Raji (cell line): ENCODE results near the gene PFKFB1.

ENCODE experiments used
- POLR2A ChIP-seq: IDR thresholded peaks from 2 replicates; pipeline ENCODE4 v1.6.1; 2011; ENCODE audit warnings: low read depth, low read length, control low read depth; ENCODE audit not compliant: insufficient read depth

The PFKFB1 gene

DNA sequence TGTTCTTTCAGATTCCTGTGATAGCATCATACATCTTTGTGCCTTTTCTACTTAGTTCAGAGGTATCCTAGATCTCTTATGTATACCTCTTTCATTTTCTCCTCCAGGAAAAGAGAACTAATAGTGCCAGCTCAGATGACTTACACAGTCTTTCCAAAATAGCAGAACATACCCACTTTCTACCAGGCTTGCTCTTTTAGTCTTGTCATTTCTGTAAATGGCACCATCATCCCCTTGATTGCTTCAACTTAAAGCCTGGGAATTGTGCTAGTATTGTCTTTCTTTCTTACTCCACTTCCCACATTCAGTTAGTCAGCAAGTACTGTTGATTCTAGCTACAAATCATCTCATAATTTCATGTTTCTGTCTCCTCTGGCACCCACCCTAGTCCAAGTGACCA is 11.3 kb upstream of the PFKFB1 start:
- no peak for TF ChIP-seq POLR2A

DNA sequence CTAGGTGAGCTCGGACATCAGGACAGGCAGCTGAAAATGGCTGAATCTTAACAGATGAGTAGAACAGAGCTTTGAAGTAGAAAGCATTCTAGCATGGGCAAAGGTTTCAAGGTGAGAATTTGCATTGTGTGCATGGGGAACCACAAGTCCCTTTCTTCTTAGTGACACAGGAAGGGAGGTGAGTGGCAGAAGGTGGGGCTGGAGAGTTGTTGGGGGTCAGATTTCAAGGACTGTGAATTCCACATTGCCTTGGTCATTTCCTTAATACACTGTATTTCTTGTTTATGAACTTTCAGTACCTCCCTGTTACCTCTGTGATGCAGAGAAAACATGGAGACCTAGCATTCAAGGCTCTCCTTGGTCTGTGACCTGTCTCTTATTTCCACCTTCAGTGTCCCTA is 10.2 kb upstream of the PFKFB1 start:
- no peak for TF ChIP-seq POLR2A

DNA sequence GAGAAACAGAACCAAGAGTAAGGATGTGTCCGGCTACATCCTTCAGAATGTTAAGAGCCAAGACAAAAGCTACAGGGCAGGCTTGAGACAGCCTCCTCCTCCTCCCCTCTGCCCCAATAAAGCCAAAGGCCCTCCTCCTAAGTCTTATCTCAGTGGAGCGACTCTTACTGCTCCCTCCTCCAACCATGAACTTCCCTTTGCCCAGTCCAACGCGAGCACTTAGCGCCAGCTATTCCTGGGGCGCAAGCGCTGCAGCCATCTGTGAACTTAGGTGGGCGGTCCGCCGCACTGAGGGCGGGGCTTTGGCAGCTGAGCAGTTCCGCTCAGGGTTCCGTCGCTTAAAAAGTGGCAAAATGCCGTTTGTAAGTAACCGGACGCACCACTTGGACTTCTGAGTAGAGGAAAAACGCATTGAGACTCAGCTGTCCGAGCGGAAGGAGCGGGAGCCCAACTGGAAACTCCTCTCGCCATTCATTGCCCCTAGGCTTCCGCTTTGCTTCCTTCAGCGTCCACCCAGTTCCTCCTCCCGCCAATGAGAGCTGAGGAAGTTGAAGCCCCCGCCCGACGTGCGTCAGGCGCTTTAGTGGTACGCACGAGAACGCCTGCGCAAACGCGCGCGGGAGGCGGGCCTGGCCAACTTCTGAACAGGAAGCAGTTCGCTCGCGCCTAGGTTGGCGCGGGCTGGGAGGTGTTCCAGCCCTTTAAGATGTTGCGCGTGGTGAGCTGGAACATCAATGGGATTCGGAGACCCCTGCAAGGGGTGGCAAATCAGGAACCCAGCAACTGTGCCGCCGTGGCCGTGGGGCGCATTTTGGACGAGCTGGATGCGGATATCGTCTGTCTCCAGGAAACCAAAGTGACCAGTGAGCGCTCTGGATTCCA is 6.0 kb upstream of the PFKFB1 start, which contains the start of gene APEX2:
Gene APEX2 (plus strand): TSS at position 647 of the 882 bp plus-strand sequence. CDS start 60 bp downstream, at position 707.
- TF ChIP-seq POLR2A: peak; percentile 91

DNA sequence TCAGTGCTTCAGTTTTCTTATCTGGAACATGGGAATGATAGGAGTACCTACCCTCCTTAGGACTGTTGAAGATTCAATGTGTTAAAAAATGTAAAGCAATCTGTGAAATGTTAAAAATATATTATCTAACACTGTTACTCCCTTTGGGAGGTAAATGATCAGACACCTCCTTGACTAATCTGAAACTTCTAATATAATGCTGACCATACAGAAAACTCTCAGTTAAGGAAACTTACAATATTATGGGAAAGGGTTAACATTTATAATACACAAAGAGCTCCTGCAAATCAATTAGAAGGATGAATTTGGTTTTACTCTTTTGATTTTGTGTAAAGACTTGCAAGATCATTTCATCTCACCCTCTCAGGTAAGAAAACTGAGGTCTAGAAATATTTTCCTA is 1.6 kb upstream of the PFKFB1 start:
- TF ChIP-seq POLR2A: no peak

DNA sequence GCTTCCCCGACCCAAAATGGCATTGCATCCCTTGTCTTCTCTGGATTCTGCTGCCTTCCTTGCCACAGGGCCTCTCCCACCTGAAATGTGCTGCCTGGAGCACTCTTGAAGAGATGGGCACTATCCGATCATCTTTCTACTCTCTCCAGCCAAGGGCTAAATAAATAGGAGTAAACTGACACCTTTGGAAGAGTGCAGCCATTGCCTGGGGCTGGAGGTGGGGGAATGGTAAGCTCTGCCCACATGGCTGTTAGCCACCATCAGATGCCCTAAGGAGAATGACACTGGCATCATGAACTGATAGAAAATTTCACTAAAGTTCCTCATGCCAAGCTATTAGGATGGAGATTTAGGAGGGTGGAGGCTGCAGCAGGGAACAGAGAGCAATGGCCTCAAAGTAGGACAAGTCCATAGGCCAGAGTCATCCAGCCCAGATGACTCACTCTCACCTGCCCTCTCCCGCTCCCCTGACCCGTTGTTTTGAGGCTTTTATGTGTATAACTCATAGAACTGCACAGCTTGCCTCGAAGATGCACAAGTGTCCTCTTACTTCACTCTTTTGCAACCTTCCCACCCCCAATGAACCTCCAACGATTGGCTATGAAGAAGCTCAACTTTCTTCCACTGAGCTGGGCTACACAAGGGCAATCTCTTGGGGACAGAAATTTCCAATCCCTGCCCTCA is 822 bp upstream of the PFKFB1 start:
- TF ChIP-seq POLR2A: no peak

DNA sequence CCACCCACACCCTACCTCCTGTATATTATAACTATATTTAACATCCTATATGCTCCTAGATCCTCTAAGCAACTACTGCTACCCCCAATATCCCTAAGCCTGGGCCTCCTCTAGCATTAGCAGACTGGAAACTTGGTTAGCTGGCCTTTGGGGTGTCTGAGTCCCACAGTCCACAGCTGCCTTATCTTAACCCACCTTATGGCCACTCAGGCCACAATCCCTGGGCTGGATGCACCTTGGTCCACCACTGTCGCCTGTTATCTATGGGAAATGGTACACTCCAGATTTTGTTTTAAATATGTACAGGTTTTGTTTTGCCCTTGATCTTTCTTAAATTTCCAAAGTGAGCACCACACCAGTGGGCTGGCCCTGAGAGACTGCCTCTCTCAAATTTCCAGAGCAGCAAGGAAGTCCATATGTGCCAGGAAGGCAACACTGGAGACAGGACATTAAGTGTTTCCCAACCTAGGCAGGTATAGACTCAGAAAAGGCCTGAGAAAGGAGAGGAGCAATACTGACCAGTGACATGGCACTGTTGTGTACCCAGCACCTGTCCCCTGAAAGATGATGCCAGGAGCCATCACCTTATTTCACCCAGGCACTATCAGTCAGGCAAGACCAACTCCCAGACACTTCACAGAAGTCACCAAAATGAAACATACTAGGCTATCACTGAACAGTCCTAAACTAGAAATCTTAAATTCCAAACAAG is 921 bp downstream of the PFKFB1 start:
- TF ChIP-seq POLR2A: no peak

DNA sequence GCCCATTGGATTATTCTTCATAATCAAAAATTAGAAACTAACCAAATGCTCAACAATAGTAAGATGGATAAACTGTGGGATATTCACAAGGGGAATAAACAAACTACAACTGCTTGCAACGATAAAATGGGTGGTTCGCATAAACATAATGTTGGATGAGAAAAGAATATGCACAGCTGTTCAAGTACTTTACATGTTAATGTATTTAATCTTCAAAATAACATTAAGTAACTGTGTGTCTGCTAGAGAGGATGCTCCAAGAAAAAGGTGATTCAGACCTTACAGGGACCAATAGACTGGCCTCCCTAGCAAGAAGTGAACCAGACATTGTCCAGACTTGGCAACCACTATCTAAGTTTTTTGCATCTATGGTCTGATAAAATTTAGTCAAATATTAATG is 2.3 kb downstream of the PFKFB1 start:
- TF ChIP-seq POLR2A: no peak

DNA sequence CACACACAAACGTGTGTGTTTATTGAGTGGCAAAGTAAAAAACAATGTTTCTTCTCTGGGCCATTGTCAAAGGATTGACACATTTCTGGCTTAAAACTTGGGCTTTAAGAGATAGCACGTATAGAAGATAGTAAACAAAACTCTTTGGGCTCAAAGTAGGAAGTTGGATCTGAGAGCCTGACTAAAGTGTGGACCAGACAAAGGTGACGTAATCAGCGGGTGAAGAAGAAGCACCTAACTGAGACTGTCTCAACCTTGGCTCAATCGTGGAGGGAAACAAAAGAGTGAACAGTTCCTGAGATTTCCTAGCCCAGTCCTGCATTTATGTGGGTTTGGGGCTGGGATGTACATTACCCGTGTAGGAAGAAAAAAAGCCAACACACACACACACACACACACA is 13.7 kb downstream of the PFKFB1 start:
- no peak for TF ChIP-seq POLR2A

DNA sequence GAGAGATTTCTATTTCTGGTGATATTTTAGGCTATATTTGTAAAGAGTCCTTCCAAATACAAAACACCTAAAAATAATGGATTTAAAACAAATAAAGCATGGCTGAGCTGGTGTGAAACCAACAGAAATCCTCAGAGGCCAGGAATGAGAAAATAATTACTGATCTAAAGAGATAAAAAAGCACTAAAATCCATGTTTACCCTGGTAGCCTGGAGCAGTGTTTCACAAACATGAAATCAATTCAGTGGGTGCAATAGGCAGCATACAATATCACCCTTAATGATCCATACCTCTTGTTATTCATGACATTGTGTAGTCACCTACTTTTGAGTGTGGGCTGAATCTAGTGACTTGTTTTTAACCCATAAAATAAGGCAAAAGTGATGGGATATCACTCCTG is 14.6 kb downstream of the PFKFB1 start:
- no peak for TF ChIP-seq POLR2A

DNA sequence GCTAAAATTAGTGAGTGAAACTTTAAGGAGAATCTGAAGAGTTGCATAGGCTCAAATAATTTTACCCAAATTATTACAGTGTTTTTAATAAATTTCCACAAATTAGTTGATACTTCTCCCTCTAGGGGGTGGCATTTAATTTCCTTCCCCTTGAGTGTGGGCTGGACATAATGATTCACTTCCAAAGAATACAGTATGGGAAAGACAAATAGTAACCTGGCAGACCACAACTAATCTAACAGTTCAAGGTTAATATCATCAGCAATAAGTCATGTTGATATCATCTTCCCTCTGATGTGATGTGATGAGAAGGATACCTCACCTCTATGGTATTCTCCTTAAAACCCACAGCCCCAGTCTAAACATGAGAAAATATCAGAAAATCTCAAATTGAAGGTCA is 15.5 kb downstream of the PFKFB1 start:
- TF ChIP-seq POLR2A: no peak

DNA sequence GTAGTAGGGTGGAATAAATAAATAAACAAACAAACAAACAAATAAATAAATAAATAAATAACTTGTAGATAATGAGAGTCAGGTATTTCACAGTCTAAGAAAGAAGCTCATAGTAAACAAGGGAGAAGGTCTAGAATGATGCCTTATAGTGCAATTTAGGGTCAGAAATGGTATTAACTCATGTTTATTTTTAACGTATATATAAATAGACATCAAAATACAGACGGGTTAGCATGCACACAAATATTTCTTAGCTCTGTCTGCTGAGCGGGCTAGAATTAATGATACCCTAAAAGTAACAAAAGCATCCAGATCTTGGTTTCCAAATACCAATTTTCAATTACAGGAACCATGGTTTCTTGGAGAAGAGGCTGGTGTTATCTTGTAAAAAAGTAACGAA is 16.6 kb downstream of the PFKFB1 start:
- TF ChIP-seq POLR2A: no peak

DNA sequence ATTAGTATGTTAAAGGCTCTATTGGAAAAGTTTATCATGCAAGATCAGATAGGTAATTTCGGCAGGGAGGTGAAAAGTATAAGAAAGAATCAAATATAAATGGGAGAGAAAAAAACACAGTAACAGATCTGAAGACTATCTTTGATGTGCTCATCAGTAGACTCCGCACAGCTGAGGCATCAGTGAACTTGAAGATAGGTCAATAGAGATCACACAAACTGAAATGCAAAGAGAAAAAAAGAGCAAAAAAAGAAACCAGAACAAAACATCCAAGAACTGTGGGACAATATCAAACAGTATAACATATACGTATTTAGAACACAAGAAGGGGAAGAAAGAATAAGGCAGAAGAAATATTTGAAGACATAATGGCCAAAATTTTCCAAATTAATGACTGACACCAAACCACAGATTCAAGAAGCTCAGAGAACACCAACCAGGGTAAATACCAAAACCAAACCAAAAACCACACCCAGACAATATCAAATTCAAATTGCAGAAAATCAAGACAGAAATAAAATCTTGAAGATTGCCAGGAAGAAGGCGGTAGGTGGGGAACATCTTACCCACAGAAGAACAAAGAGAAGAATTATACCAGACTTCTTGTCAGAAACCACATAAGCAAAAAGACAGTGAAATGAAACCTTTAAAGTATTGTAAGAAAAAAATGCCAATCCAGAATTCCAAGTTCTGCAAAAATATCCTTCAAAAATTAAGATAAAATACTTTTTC is 29.1 kb downstream of the PFKFB1 start:
- TF ChIP-seq POLR2A: no peak

DNA sequence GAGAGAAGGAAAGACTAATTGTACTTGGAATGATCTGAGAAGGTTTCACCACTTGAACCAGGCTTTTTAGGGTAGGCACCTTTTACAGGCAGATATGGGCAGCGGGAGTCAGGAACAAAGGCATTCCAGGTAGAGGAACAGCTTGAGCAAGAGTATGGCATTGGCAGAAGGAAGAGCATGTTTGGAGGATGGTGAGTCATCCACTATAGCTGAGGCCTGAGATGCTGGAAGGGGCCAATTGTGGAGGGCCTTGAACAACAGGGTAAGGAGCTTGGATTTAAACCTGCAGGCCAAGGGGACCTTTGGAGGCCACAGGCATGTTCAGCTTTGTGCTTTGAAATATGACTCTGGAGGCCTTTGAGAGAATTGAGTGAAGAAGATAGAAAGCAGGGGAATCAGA is 32.2 kb downstream of the PFKFB1 start:
- no peak for TF ChIP-seq POLR2A

DNA sequence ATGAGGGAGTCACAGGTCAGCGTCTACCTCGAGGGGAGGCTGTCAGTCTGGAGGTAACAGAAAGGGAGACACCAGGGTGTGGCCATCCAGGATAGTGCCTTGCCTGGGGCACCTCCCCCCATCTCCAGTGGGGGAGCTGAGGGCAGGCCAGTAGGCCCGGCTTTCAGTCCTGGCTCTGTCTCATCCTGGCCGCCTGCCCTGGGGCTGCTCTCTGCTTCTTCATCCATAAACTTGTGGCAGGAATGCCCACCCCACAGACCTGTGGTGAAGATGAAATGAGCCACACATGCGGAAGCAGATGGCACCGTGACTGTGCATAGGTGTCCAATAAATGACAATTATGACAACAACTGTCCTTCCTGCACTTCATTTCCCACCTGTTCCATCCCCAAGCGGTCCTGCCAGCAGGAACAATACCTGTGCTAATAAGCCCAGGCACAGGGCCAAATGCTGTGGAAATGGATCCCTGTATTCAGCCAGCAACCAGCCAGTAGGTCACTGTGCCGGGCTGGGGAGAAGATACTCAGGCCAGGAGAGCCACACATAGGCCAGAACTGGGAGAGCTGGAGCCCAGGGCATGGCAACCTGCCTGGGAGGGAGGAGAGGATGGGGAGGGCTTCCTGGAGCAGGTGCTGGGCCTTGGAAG is 43.1 kb downstream of the PFKFB1 start:
- TF ChIP-seq POLR2A: no peak
